Tibial artery (tissue), 4 donors: Measurements from ENCODE around the gene COA1.
A peak's percentile ranks its signal among the peaks of the same experiment; 100 is the strongest.

ENCODE experiments used
- DNase-seq, 2 donors: peaks; one replicate each; pipeline ENCODE4 v3.0.0-alpha.2; 2019
- H3K27ac ChIP-seq, 2 donors: fragments of 200-600 bp; sonication (generic) in 1 of 2; 1 replicate in 1 of 2; 2 replicates in 1 of 2; pipeline ENCODE4 v1.5.1; 2018 to 2019; ENCODE audit warnings: mild to moderate bottlenecking in 1 of 2
- H3K27me3 ChIP-seq, 2 donors: fragments of 200-600 bp; sonication (generic) in 1 of 2; one replicate each; pipeline versions ENCODE4 v1.5.1 to v1.6.0; 2016 to 2019
- H3K36me3 ChIP-seq, 3 donors: fragments of 200-600 bp; sonication (generic) in 2 of 3; one replicate each; pipeline ENCODE4 v1.5.1; 2016 to 2019; ENCODE audit warnings: mild to moderate bottlenecking in 2 of 3
- H3K4me1 ChIP-seq, 4 donors: fragments of 200-600 bp; sonication (generic) in 2 of 4; 1 replicate in 3 of 4; 2 replicates in 1 of 4; pipeline ENCODE4 v1.5.1; 2016 to 2019
- H3K4me3 ChIP-seq, 2 donors: fragments of 200-600 bp; sonication (generic) in 1 of 2; 1 replicate in 1 of 2; 2 replicates in 1 of 2; pipeline ENCODE4 v1.5.1; 2018 to 2019; ENCODE audit warnings: mild to moderate bottlenecking in 2 of 2
- H3K9me3 ChIP-seq, 3 donors: fragments of 200-600 bp; sonication (generic) in 1 of 3; one replicate each; pipeline ENCODE4 v1.5.1; 2016 to 2019
- CTCF ChIP-seq, 2 experiments: fragments of 200-600 bp in 1 of 2; fragments of 450-650 bp in 1 of 2; IDR thresholded peaks; one replicate each; pipeline ENCODE4 v1.5.1; 2017 to 2019; ENCODE audit warnings: antibody characterized with exemption in 2 of 2, mild to moderate bottlenecking in 1 of 2, moderate library complexity in 1 of 2
- intact Hi-C: fragments of 100-400 bp; cut with DNase I; formaldehyde crosslinking; loops from one replicate; pipeline ENCODE4 v1.15.0; 2023; ENCODE audit warnings: low total_unique reads

The COA1 gene

GRCh38 chr7:43727003-43727402, 2.3 kb downstream of the COA1 start:
- Histone ChIP-seq H3K27ac (no peak overlapping the region), H3K9me3 (no peaks in the 10 kb centered on the region), H3K36me3 (no peaks in the 10 kb centered on the region), H3K27me3 (no peaks in the 10 kb centered on the region), H3K4me1 (peaks cover 0 to 20% (median 7%) of the 10 kb centered on the region in 4 donors), H3K4me3 (no peak overlapping the region)
- intact Hi-C loops, result loop anchor here (5.0 kb wide), 1 partner anchor 110 kb away; no protein-coding TSS in a partner anchor
- TF ChIP-seq CTCF (IDR thresholded peaks at IDR 0.05), result no peak
- DNase-seq, result no peak

DNA sequence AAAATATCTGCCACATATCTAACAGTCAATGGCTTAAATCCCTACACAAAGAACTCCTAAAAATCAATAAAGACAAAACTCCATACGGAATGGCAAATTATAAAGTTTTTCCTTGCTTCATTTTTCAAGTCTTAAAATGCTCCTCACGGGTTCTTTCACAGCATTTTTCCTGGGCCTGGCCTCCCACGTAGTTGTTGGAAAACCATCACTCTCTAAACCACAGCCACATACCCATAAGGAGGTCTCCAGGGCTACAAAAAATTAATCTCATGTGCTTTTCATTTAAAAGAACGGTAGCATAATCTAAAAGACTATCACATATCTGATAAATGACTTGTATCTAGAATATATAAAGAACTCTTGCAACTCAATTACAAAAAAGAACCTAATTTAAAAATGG, 2.9 kb downstream of the COA1 start:
- intact Hi-C loops, result loop anchor here (5.0 kb wide), 1 partner anchor 111 kb away; no protein-coding TSS in a partner anchor
- no peak overlapping the region for H3K4me3 ChIP-seq
- TF ChIP-seq CTCF (IDR thresholded peaks at IDR 0.05), result no peak
- H3K36me3 ChIP-seq, result no peaks in the 10 kb centered on the region
- no peaks in the 10 kb centered on the region for H3K9me3 ChIP-seq
- H3K4me1 ChIP-seq, result peaks cover 0 to 20% (median 7%) of the 10 kb centered on the region in 4 donors
- no peak for DNase-seq
- no peak overlapping the region for H3K27ac ChIP-seq
- no peaks in the 10 kb centered on the region for H3K27me3 ChIP-seq

GRCh38 chr7:43725251-43725650, 4.1 kb downstream of the COA1 start:
- intact Hi-C loops, result loop anchor here (5.0 kb wide), 1 partner anchor 112 kb away; no protein-coding TSS in a partner anchor
- peaks cover 0 to 18% (median 7%) of the 10 kb centered on the region in 4 donors for H3K4me1 ChIP-seq

GRCh38 chr7:43723007-43723341, 6.3 kb downstream of the COA1 start:
- Histone ChIP-seq H3K4me1 (peaks cover 0 to 6% (median under 1%) of the 10 kb centered on the region in 4 donors), H3K27ac (no peak overlapping the region), H3K9me3 (no peaks in the 10 kb centered on the region), H3K36me3 (no peaks in the 10 kb centered on the region), H3K27me3 (no peaks in the 10 kb centered on the region), H3K4me3 (no peak overlapping the region)
- DNase-seq, result no peak
- intact Hi-C loops, result loop anchor here (5.0 kb wide), 1 partner anchor 141 kb away; the partner anchor contains the start of gene STK17A
- no peak for TF ChIP-seq CTCF (IDR thresholded peaks at IDR 0.05)

More at GRCh38 chr7:43725251-43725650, 4.1 kb downstream of the COA1 start:
- no peak overlapping the region for H3K4me3 ChIP-seq
- no peaks in the 10 kb centered on the region for H3K27me3 ChIP-seq
- H3K36me3 ChIP-seq, result no peaks in the 10 kb centered on the region
- H3K27ac ChIP-seq, result no peak overlapping the region
- TF ChIP-seq CTCF (IDR thresholded peaks at IDR 0.05), result no peak
- no peaks in the 10 kb centered on the region for H3K9me3 ChIP-seq
- no peak for DNase-seq

GRCh38 chr7:43721193-43721806, 8.0 kb downstream of the COA1 start:
- intact Hi-C loops, result loop anchor here (5.0 kb wide), 1 partner anchor 139 kb away; the partner anchor contains the start of gene STK17A
- H3K9me3 ChIP-seq, result no peaks in the 10 kb centered on the region
- no peak overlapping the region for H3K27ac ChIP-seq
- H3K4me3 ChIP-seq, result no peak overlapping the region
- TF ChIP-seq CTCF (IDR thresholded peaks at IDR 0.05), result peak; percentile 53 to 76
- no peaks in the 10 kb centered on the region for H3K27me3 ChIP-seq
- no peak for DNase-seq
- peaks cover 0 to under 1% (median 0%) of the 10 kb centered on the region in 4 donors for H3K4me1 ChIP-seq
- no peaks in the 10 kb centered on the region for H3K36me3 ChIP-seq
